Measurements from ENCODE around the gene NTMT2. TPM values are rescaled to one million over a fixed set of nuclear protein-coding genes. Genes with fewer than 3 reads are reported as not detected.

NTMT2 gene
- total RNA-seq, 1 donor from 2014 or later, result not detected

- Mint-ChIP-seq H3K27ac (no peak overlapping the region), H3K27me3 (ENCODE audit: insufficient read depth, low read depth) (no peaks in the 10 kb centered on the region), H3K36me3 (no peaks in the 10 kb centered on the region), H3K9me3 (no peaks in the 10 kb centered on the region), H3K4me1 (peaks cover 6% of the 10 kb centered on the region), H3K4me3 (no peak overlapping the region)
- no peak for DNase-seq (ENCODE audit: low spot score)
- Histone ChIP-seq H3K4me3 (no peak overlapping the region), H3K27ac (no peak overlapping the region), H2AFZ (replicated peaks) (no peak overlapping the region), H3K36me3 (no peaks in the 10 kb centered on the region), H3K9ac (no peak overlapping the region), H3F3A (ENCODE audit: low read depth) (no peaks in the 10 kb centered on the region), H3K27me3 (peaks cover 9% of the 10 kb centered on the region), H3K9me3 (ENCODE audit: low read depth) (no peaks in the 10 kb centered on the region), H4K20me1 (ENCODE audit: low read depth) (no peaks in the 10 kb centered on the region), H3K4me1 (no peaks in the 10 kb centered on the region), H3K79me2 (ENCODE audit: low read depth) (no peaks in the 10 kb centered on the region), H3K4me2 (peak overlapping the region; percentile 33)
- TF ChIP-seq EZH2 (IDR thresholded peaks at IDR 0.05) (no peak), CTCF (IDR thresholded peaks at IDR 0.05) (no peak), EZH2phosphoT487 (IDR thresholded peaks at IDR 0.05) (no peak)
These were observed 13.8 kb upstream of the NTMT2 start for GRCh38 chr1:170131984-170132383.

- H3K36me3 Mint-ChIP-seq, result no peaks in the 10 kb centered on the region
These were observed 11.8 kb upstream of the NTMT2 start for GRCh38 chr1:170133766-170134495.

GRCh38 chr1:170134521-170134920, 11.2 kb upstream of the NTMT2 start:
- Mint-ChIP-seq H3K36me3 (no peaks in the 10 kb centered on the region), H3K9me3 (no peaks in the 10 kb centered on the region), H3K4me1 (peaks cover 6% of the 10 kb centered on the region), H3K4me3 (no peak overlapping the region), H3K27me3 (ENCODE audit: insufficient read depth, low read depth) (no peaks in the 10 kb centered on the region), H3K27ac (peak overlapping the region; percentile 29)
- peaks cover 33% of the 10 kb centered on the region for H3K27me3 ChIP-seq
- DNase-seq (ENCODE audit: low spot score), result no peak
- no peaks in the 10 kb centered on the region for H4K20me1 ChIP-seq (ENCODE audit: low read depth)
- H3K9me3 ChIP-seq (ENCODE audit: low read depth), result no peaks in the 10 kb centered on the region
- TF ChIP-seq EZH2phosphoT487 (IDR thresholded peaks at IDR 0.05) (no peak), EZH2 (IDR thresholded peaks at IDR 0.05) (no peak), CTCF (IDR thresholded peaks at IDR 0.05) (no peak)
- H3K79me2 ChIP-seq (ENCODE audit: low read depth), result no peaks in the 10 kb centered on the region
- no peaks in the 10 kb centered on the region for H3F3A ChIP-seq (ENCODE audit: low read depth)
- no peak overlapping the region for H3K9ac ChIP-seq
- H2AFZ ChIP-seq (replicated peaks), result no peak overlapping the region
- H3K4me2 ChIP-seq, result no peak overlapping the region
- H3K4me3 ChIP-seq, result no peak overlapping the region
- no peak overlapping the region for H3K27ac ChIP-seq
- no peaks in the 10 kb centered on the region for H3K4me1 ChIP-seq
- no peaks in the 10 kb centered on the region for H3K36me3 ChIP-seq

More at GRCh38 chr1:170133766-170134495, 11.8 kb upstream of the NTMT2 start:
- Histone ChIP-seq H3K79me2 (ENCODE audit: low read depth) (no peaks in the 10 kb centered on the region), H3K27me3 (peaks cover 29% of the 10 kb centered on the region), H3K4me3 (no peak overlapping the region), H3K4me1 (no peaks in the 10 kb centered on the region), H3F3A (ENCODE audit: low read depth) (no peaks in the 10 kb centered on the region), H3K27ac (no peak overlapping the region), H3K4me2 (no peak overlapping the region), H3K9me3 (ENCODE audit: low read depth) (no peaks in the 10 kb centered on the region), H3K36me3 (no peaks in the 10 kb centered on the region), H2AFZ (replicated peaks) (no peak overlapping the region), H3K9ac (no peak overlapping the region), H4K20me1 (ENCODE audit: low read depth) (no peaks in the 10 kb centered on the region)
- peaks cover 6% of the 10 kb centered on the region for H3K4me1 Mint-ChIP-seq
- no peaks in the 10 kb centered on the region for H3K27me3 Mint-ChIP-seq (ENCODE audit: insufficient read depth, low read depth)
- peak overlapping the region; percentile 29 for H3K27ac Mint-ChIP-seq
- no peaks in the 10 kb centered on the region for H3K9me3 Mint-ChIP-seq
- H3K4me3 Mint-ChIP-seq, result no peak overlapping the region
- TF ChIP-seq EZH2phosphoT487 (IDR thresholded peaks at IDR 0.05) (no peak), EZH2 (IDR thresholded peaks at IDR 0.05) (no peak), CTCF (IDR thresholded peaks at IDR 0.05) (no peak)
- no peak for DNase-seq (ENCODE audit: low spot score)

Measured in neural progenitor cell (in vitro differentiated cells).